SJSA1 (cell line): Measurements from ENCODE around the gene AKR1D1. TPM values are rescaled to one million over a fixed set of nuclear protein-coding genes. Genes with fewer than 3 reads are reported as not detected.
"Not testable (repeated sequence)": the region's sequence is repeated elsewhere in the genome, so short reads cannot be mapped to it uniquely, and the experiment has no call there.

Experiments used
- DNase-seq, 2 experiments: peaks; one replicate each; pipeline ENCODE4 v3.0.0-alpha.2; 2015 to 2020; ENCODE audit warnings: low spot score in 2 of 2, low read depth in 1 of 2
- H3K27ac ChIP-seq: fragments of 250-450 bp; sonication (Bioruptor Pico); 2 replicates; pipeline ENCODE4 v1.5.1; 2020; ENCODE audit warnings: mild to moderate bottlenecking, moderate library complexity
- H3K27me3 ChIP-seq: fragments of 250-450 bp; sonication (Bioruptor Pico); replicated peaks from 2 replicates; pipeline ENCODE4 v1.5.1; 2020; ENCODE audit warnings: mild to moderate bottlenecking, moderate library complexity
- H3K36me3 ChIP-seq: fragments of 250-450 bp; sonication (Bioruptor Pico); 2 replicates; pipeline ENCODE4 v1.5.1; 2020; ENCODE audit warnings: mild to moderate bottlenecking
- H3K4me1 ChIP-seq: fragments of 250-450 bp; sonication (Bioruptor Pico); replicated peaks from 2 replicates; pipeline ENCODE4 v1.6.1; 2021; ENCODE audit warnings: mild to moderate bottlenecking
- H3K4me3 ChIP-seq: fragments of 250-450 bp; sonication (Bioruptor Pico); 2 replicates; pipeline ENCODE4 v1.5.1; 2020; ENCODE audit warnings: mild to moderate bottlenecking
- H3K9me3 ChIP-seq: fragments of 250-450 bp; sonication (Bioruptor Pico); replicated peaks from 2 replicates; pipeline ENCODE4 v1.5.1; 2020; ENCODE audit warnings: mild to moderate bottlenecking
- total RNA-seq: library from RNA; depleted of rRNA; stranded (reverse); fragments of >200 nt; shearing (Covaris generic); gene quantifications from 2 replicates; pipeline ENCODE4 v1.2.3, GENCODE V29; 2014

Gene AKR1D1
- total RNA-seq, 1 experiment from 2014 or later: not detected

GRCh38 chr7:138081868-138082267, 5.6 kb downstream of the AKR1D1 start:
- Histone ChIP-seq H3K36me3 (no peaks in the 10 kb centered on the region), H3K27ac (no peak overlapping the region), H3K4me3 (no peak overlapping the region), H3K27me3 (no peaks in the 10 kb centered on the region), H3K4me1 (no peaks in the 10 kb centered on the region), H3K9me3 (no peaks in the 10 kb centered on the region)
- DNase-seq: no peak

GRCh38 chr7:138083859-138084258, 7.6 kb downstream of the AKR1D1 start:
- Histone ChIP-seq H3K36me3 (no peaks in the 10 kb centered on the region), H3K27me3 (no peaks in the 10 kb centered on the region), H3K4me1 (no peaks in the 10 kb centered on the region), H3K4me3 (no peak overlapping the region), H3K9me3 (no peaks in the 10 kb centered on the region), H3K27ac (no peak overlapping the region)
- no peak for DNase-seq

- Histone ChIP-seq H3K4me3 (no peak overlapping the region), H3K27ac (no peak overlapping the region), H3K36me3 (no peaks in the 10 kb centered on the region), H3K9me3 (no peaks in the 10 kb centered on the region), H3K27me3 (no peaks in the 10 kb centered on the region), H3K4me1 (no peaks in the 10 kb centered on the region)
- no peak for DNase-seq
Measured at GRCh38 chr7:138086563-138087270, 10.5 kb downstream of the AKR1D1 start.

GRCh38 chr7:138089080-138089901, 13.0 kb downstream of the AKR1D1 start:
- Histone ChIP-seq H3K9me3 (no peaks in the 10 kb centered on the region), H3K4me1 (no peaks in the 10 kb centered on the region), H3K36me3 (no peaks in the 10 kb centered on the region), H3K27ac (no peak overlapping the region), H3K27me3 (no peaks in the 10 kb centered on the region), H3K4me3 (no peak overlapping the region)
- no peak for DNase-seq

- Histone ChIP-seq H3K9me3 (no peaks in the 10 kb centered on the region), H3K27me3 (no peaks in the 10 kb centered on the region), H3K36me3 (no peaks in the 10 kb centered on the region), H3K4me3 (no peak overlapping the region), H3K4me1 (no peaks in the 10 kb centered on the region), H3K27ac (no peak overlapping the region)
- no peak for DNase-seq
Measured at GRCh38 chr7:138091032-138091431, 14.8 kb downstream of the AKR1D1 start.

GRCh38 chr7:138091840-138092239, 15.6 kb downstream of the AKR1D1 start:
- not testable (repeated sequence) for H3K36me3 ChIP-seq, H3K27me3 ChIP-seq, DNase-seq, H3K27ac ChIP-seq, H3K4me1 ChIP-seq, H3K9me3 ChIP-seq, H3K4me3 ChIP-seq

GRCh38 chr7:138092486-138093028, 16.3 kb downstream of the AKR1D1 start:
- Histone ChIP-seq H3K27me3 (no peaks in the 10 kb centered on the region), H3K9me3 (no peaks in the 10 kb centered on the region), H3K36me3 (no peaks in the 10 kb centered on the region), H3K4me3 (no peak overlapping the region), H3K27ac (no peak overlapping the region), H3K4me1 (no peaks in the 10 kb centered on the region)
- DNase-seq: no peak

- H3K36me3 ChIP-seq: no peaks in the 10 kb centered on the region
- no peak overlapping the region for H3K4me3 ChIP-seq
- no peaks in the 10 kb centered on the region for H3K9me3 ChIP-seq
Measured at GRCh38 chr7:138095972-138096935, 20.0 kb downstream of the AKR1D1 start.

GRCh38 chr7:138097064-138097741, 20.9 kb downstream of the AKR1D1 start:
- Histone ChIP-seq H3K9me3 (no peaks in the 10 kb centered on the region), H3K27me3 (no peaks in the 10 kb centered on the region), H3K4me3 (no peak overlapping the region), H3K4me1 (no peaks in the 10 kb centered on the region), H3K27ac (no peak overlapping the region), H3K36me3 (no peaks in the 10 kb centered on the region)
- DNase-seq: no peak

More at GRCh38 chr7:138095972-138096935, 20.0 kb downstream of the AKR1D1 start:
- DNase-seq: no peak
- Histone ChIP-seq H3K27ac (no peak overlapping the region), H3K4me1 (no peaks in the 10 kb centered on the region), H3K27me3 (no peaks in the 10 kb centered on the region)

GRCh38 chr7:138099813-138100212, 23.6 kb downstream of the AKR1D1 start:
- H3K27me3 ChIP-seq: no peaks in the 10 kb centered on the region
- no peaks in the 10 kb centered on the region for H3K9me3 ChIP-seq
- no peaks in the 10 kb centered on the region for H3K36me3 ChIP-seq
- no peak overlapping the region for H3K27ac ChIP-seq
- H3K4me1 ChIP-seq: no peaks in the 10 kb centered on the region
- H3K4me3 ChIP-seq: no peak overlapping the region
- DNase-seq: no peak

- no peaks in the 10 kb centered on the region for H3K27me3 ChIP-seq
- no peaks in the 10 kb centered on the region for H3K4me1 ChIP-seq
- no peak overlapping the region for H3K27ac ChIP-seq
- no peak for DNase-seq
- no peaks in the 10 kb centered on the region for H3K36me3 ChIP-seq
- H3K4me3 ChIP-seq: no peak overlapping the region
- no peaks in the 10 kb centered on the region for H3K9me3 ChIP-seq
Measured at GRCh38 chr7:138105221-138105620, 29.0 kb downstream of the AKR1D1 start.

GRCh38 chr7:138115047-138115446, 38.8 kb downstream of the AKR1D1 start:
- no peak overlapping the region for H3K27ac ChIP-seq
- H3K4me3 ChIP-seq: no peak overlapping the region
- DNase-seq: no peak
- no peaks in the 10 kb centered on the region for H3K36me3 ChIP-seq
- no peaks in the 10 kb centered on the region for H3K9me3 ChIP-seq
- peaks cover 8% of the 10 kb centered on the region for H3K4me1 ChIP-seq
- no peaks in the 10 kb centered on the region for H3K27me3 ChIP-seq

- H3K4me1 ChIP-seq: peaks cover 10% of the 10 kb centered on the region
- no peaks in the 10 kb centered on the region for H3K27me3 ChIP-seq
- H3K27ac ChIP-seq: no peak overlapping the region
- H3K36me3 ChIP-seq: no peaks in the 10 kb centered on the region
- no peaks in the 10 kb centered on the region for H3K9me3 ChIP-seq
- H3K4me3 ChIP-seq: no peak overlapping the region
- peak; percentile 59 to 62 for DNase-seq
Measured at GRCh38 chr7:138116141-138116540, 39.9 kb downstream of the AKR1D1 start.
